Skeletal muscle tissue (tissue), 4 donors: Measurements from ENCODE around the gene P2RY2. TPM values are rescaled to one million over a fixed set of nuclear protein-coding genes. Genes with fewer than 3 reads are reported as not detected.
A peak's percentile ranks its signal among the peaks of the same experiment; 100 is the strongest.
"Not testable (repeated sequence)": the region's sequence is repeated elsewhere in the genome, so short reads cannot be mapped to it uniquely, and the experiment has no call there.

ENCODE experiments used
- H3K27ac ChIP-seq: one replicate; pipeline ENCODE4 v1.7.0; 2013; ENCODE audit warnings: mild to moderate bottlenecking, low read depth, low read length, inconsistent platforms
- H3K27me3 ChIP-seq, 3 donors: one replicate each; pipeline ENCODE4 v1.7.0; 2013; ENCODE audit warnings: low read length in 3 of 3; ENCODE audit not compliant: control insufficient read depth in 3 of 3, insufficient read depth in 3 of 3
- H3K36me3 ChIP-seq, 3 donors: one replicate each; pipeline ENCODE4 v1.7.0; 2013; ENCODE audit warnings: low read length in 3 of 3; ENCODE audit not compliant: control insufficient read depth in 3 of 3, insufficient read depth in 3 of 3
- H3K4me1 ChIP-seq, 3 donors: one replicate each; pipeline ENCODE4 v1.7.0; 2013; ENCODE audit warnings: low read length in 3 of 3, mild to moderate bottlenecking in 3 of 3; ENCODE audit not compliant: control insufficient read depth in 3 of 3, insufficient read depth in 3 of 3
- H3K4me3 ChIP-seq, 3 donors: one replicate each; pipeline ENCODE4 v1.7.0; 2013; ENCODE audit warnings: low read length in 3 of 3
- H3K9ac ChIP-seq, 3 donors: one replicate each; pipeline ENCODE4 v1.7.0; 2013; ENCODE audit warnings: low read length in 3 of 3, mild to moderate bottlenecking in 3 of 3, moderate library complexity in 2 of 3, low read depth in 1 of 3
- H3K9me3 ChIP-seq, 3 donors: one replicate each; pipeline ENCODE4 v1.7.0; 2013; ENCODE audit warnings: low read length in 3 of 3; ENCODE audit not compliant: control insufficient read depth in 3 of 3
- total RNA-seq: library from RNA; depleted of rRNA; stranded (reverse); fragments of >200 nt; gene quantifications from one replicate; pipeline ENCODE4 v1.2.3, GENCODE V29; 2014
- donor health status: Osteomylitis.

Gene P2RY2
- total RNA-seq, 1 donor from 2014 or later = 1.0 TPM

GRCh38 chr11:73225851-73226250, 7.8 kb downstream of the P2RY2 start:
- Histone ChIP-seq H3K27ac (no peak overlapping the region), H3K4me3 (no peak overlapping the region), H3K4me1 (peaks cover 65 to 92% (median 81%) of the 10 kb centered on the region in 3 donors), H3K9me3 (no peaks in the 10 kb centered on the region), H3K36me3 (peaks cover 12 to 26% (median 16%) of the 10 kb centered on the region in 3 donors), H3K27me3 (no peaks in the 10 kb centered on the region), H3K9ac (peak overlapping the region in 2 of 3 donors; percentile 3 to 45)

GRCh38 chr11:73226297-73227006, 8.4 kb downstream of the P2RY2 start:
- Histone ChIP-seq H3K4me1 (peaks cover 60 to 86% (median 75%) of the 10 kb centered on the region in 3 donors), H3K27ac (no peak overlapping the region), H3K27me3 (no peaks in the 10 kb centered on the region), H3K9ac (peak overlapping the region in 2 of 3 donors; percentile 12 to 33), H3K36me3 (peaks cover 12 to 26% (median 16%) of the 10 kb centered on the region in 3 donors), H3K9me3 (no peaks in the 10 kb centered on the region), H3K4me3 (no peak overlapping the region)

GRCh38 chr11:73227571-73228211, 9.6 kb downstream of the P2RY2 start:
- Histone ChIP-seq H3K4me1 (peaks cover 48 to 75% (median 64%) of the 10 kb centered on the region in 3 donors), H3K36me3 (peaks cover 10 to 24% (median 12%) of the 10 kb centered on the region in 3 donors), H3K9ac (peak overlapping the region in 2 of 3 donors; percentile 5 to 50), H3K4me3 (no peak overlapping the region), H3K27ac (no peak overlapping the region), H3K27me3 (no peaks in the 10 kb centered on the region), H3K9me3 (no peaks in the 10 kb centered on the region)

- Histone ChIP-seq H3K27ac (no peak overlapping the region), H3K36me3 (peaks cover 8 to 24% (median 12%) of the 10 kb centered on the region in 3 donors), H3K9ac (peak overlapping the region in 1 of 3 donors; percentile 41), H3K9me3 (no peaks in the 10 kb centered on the region), H3K27me3 (no peaks in the 10 kb centered on the region), H3K4me3 (no peak overlapping the region), H3K4me1 (peaks cover 43 to 75% (median 66%) of the 10 kb centered on the region in 3 donors)
Observed at GRCh38 chr11:73228268-73229134, 10.4 kb downstream of the P2RY2 start.

DNA sequence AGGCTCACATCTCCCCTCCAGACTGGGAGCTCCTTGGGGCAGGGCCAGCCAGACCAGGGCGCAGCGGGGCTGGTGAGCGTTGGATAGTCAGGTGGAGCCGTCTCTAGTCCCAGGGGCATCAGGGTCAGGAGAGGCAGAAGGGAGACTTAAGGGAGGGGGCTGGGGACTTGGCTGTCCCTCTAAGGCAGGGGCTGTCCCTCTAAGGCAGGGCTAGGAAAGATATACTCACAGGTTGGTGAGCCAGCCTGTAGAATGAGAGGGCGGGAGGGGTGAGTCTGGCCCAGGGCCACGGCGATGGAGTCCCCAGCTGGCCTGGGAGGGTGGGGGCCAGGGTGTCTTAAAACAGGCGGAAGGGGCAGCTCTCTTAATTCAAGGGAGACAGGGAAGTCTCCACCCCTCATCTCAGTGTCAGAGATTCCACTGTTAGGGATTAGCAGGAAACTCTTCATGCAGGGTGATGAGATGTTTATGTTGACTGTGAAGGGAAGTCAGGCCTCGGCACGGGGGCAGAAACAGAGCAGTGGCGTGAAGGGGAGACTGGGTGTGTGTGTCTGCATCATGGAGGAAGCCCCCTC, 11.3 kb downstream of the P2RY2 start:
- Histone ChIP-seq H3K27ac (no peak overlapping the region), H3K4me3 (no peak overlapping the region), H3K9ac (peak overlapping the region in 1 of 3 donors; percentile 33), H3K36me3 (peaks cover 7 to 26% (median 18%) of the 10 kb centered on the region in 3 donors), H3K4me1 (peaks cover 46 to 74% (median 66%) of the 10 kb centered on the region in 3 donors), H3K27me3 (no peaks in the 10 kb centered on the region), H3K9me3 (no peaks in the 10 kb centered on the region)

- Histone ChIP-seq H3K36me3 (peaks cover 10 to 32% (median 22%) of the 10 kb centered on the region in 3 donors), H3K4me3 (no peak overlapping the region), H3K27me3 (no peaks in the 10 kb centered on the region), H3K9ac (peak overlapping the region in 1 of 3 donors; percentile 40), H3K4me1 (peaks cover 46 to 74% (median 68%) of the 10 kb centered on the region in 3 donors), H3K9me3 (no peaks in the 10 kb centered on the region), H3K27ac (no peak overlapping the region)
Observed at GRCh38 chr11:73229896-73230875, 12.1 kb downstream of the P2RY2 start.

DNA sequence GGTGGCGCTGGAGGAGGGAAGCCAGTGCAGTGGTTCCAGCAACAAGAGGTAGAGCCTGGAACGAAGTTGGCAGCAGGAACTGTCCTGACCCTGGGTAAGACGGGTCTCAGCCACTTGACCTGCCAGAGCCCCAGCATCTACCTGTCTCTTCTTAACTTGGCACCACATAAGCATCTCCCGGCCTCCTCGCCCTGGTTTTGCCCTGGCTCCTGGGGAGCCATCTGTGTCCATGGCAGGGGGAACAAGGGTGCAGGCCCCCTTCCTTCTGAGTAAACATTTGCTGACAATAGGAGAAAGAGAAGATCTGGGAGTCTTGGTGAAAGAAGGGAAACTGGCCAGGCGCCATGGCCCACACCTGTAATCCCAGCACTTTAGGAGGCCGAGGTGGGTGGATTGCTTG, 12.8 kb downstream of the P2RY2 start:
- Histone ChIP-seq H3K4me1 (peaks cover 48 to 74% (median 68%) of the 10 kb centered on the region in 3 donors), H3K9ac (no peak overlapping the region), H3K27ac (no peak overlapping the region)

DNA sequence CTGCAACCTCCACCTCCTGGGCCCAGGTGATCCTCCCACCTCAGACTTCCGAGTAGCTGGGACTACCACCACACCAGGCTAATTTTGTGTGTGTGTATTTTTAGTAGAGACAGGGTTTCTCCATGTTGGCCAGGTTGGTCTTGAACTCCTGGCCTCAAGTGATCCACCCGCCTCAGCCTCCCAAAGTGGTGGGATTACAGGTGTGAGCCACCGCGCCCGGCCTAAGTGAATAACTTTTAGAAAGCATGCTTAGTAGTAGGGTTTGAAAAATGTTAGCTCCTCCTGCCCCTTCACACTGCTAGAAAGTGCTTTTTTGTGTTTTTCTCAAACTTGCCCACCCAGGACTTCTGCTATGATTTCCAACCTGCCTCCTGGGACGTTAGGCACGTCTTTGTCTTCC, 14.4 kb downstream of the P2RY2 start:
- H3K9me3 ChIP-seq, H3K4me3 ChIP-seq, H3K27me3 ChIP-seq, H3K27ac ChIP-seq: not testable (repeated sequence)
- Histone ChIP-seq H3K36me3 (peaks cover 10 to 34% (median 22%) of the 10 kb centered on the region in 3 donors), H3K4me1 (peaks cover 53 to 75% (median 72%) of the 10 kb centered on the region in 3 donors), H3K9ac (peak overlapping the region in 1 of 3 donors; percentile 57)

More for the DNA sequence above, 12.8 kb downstream of the P2RY2 start:
- H3K4me3 ChIP-seq = no peak overlapping the region
- H3K9me3 ChIP-seq = no peaks in the 10 kb centered on the region
- H3K36me3 ChIP-seq = peaks cover 10 to 34% (median 22%) of the 10 kb centered on the region in 3 donors
- H3K27me3 ChIP-seq = no peaks in the 10 kb centered on the region
